OCI-LY7 (cell line): ENCODE measurements around the gene NFIX. TPM values are rescaled to one million over a fixed set of nuclear protein-coding genes. Genes with fewer than 3 reads are reported as not detected.

Experiments
- BruUV-seq: library from RNA; stranded (reverse); fragments of 400-500 nt; replicated peaks from 2 replicates; lab custom pipeline; 2021; lab: Mats Ljungman, UMichigan
- CTCF ChIA-PET: fragments of 300-600 bp; sonication (Branson Sonifier 250); formaldehyde crosslinking; loops from one replicate; lab custom pipeline; 2022; ENCODE audit warnings: antibody characterized with exemption; ENCODE audit not compliant: unreplicated experiment; lab: Charles Lee
- POLR2A ChIA-PET: fragments of 300-600 bp; sonication (Branson Sonifier 250); formaldehyde crosslinking; loops from one replicate; lab custom pipeline; 2022; ENCODE audit warnings: antibody characterized with exemption; lab: Charles Lee
- DNase-seq: peaks from one replicate; pipeline ENCODE4 v3.0.0-alpha.2; 2015; ENCODE audit warnings: low spot score
- H2AFZ ChIP-seq: fragments of 200-600 bp; sonication (generic), shearing (Covaris generic); 2 replicates; pipeline ENCODE4 v1.6.1; 2014; ENCODE audit warnings: mild to moderate bottlenecking, antibody characterized with exemption, low read length, moderate library complexity
- H3K27ac ChIP-seq: fragments of 200-600 bp; sonication (generic); 2 replicates; pipeline ENCODE4 v1.5.1; 2014; ENCODE audit warnings: mixed run types, low read depth, mild to moderate bottlenecking, moderate library complexity, low read length, inconsistent platforms; ENCODE audit not compliant: poor library complexity, severe bottlenecking
- H3K36me3 ChIP-seq: fragments of 200-600 bp; sonication (generic); 2 replicates; pipeline ENCODE4 v1.6.1; 2014; ENCODE audit warnings: mild to moderate bottlenecking, antibody characterized with exemption, low read length, moderate library complexity, mixed read lengths; ENCODE audit not compliant: insufficient read depth
- H3K4me1 ChIP-seq: fragments of 200-600 bp; sonication (generic); 2 replicates; pipeline ENCODE4 v1.5.1; 2014; ENCODE audit warnings: mild to moderate bottlenecking, low read length; ENCODE audit not compliant: insufficient read depth, poor library complexity, severe bottlenecking
- H3K4me2 ChIP-seq: fragments of 200-600 bp; sonication (generic); 2 replicates; pipeline ENCODE4 v1.6.1; 2014; ENCODE audit warnings: mild to moderate bottlenecking, low read length
- H3K4me3 ChIP-seq: fragments of 200-600 bp; sonication (generic); 2 replicates; pipeline ENCODE4 v1.5.1; 2014; ENCODE audit warnings: mild to moderate bottlenecking, low read depth, low read length; ENCODE audit not compliant: poor library complexity, severe bottlenecking
- H3K79me2 ChIP-seq: fragments of 200-600 bp; sonication (generic); 2 replicates; pipeline ENCODE4 v1.6.1; 2016; ENCODE audit warnings: low read depth, mild to moderate bottlenecking, low read length, moderate library complexity, mixed read lengths; ENCODE audit not compliant: insufficient read depth
- H3K9me2 ChIP-seq: fragments of 200-600 bp; sonication (generic); 2 replicates; pipeline ENCODE4 v1.6.1; 2016; ENCODE audit warnings: mild to moderate bottlenecking, low read length, mixed read lengths; ENCODE audit not compliant: insufficient read depth
- H3K9me3 ChIP-seq: fragments of 200-600 bp; sonication (generic); 2 replicates; pipeline ENCODE4 v1.6.1; 2014; ENCODE audit warnings: mild to moderate bottlenecking, mixed run types, low read length, mixed read lengths
- H4K20me1 ChIP-seq: fragments of 200-600 bp; sonication (generic); 2 replicates; pipeline ENCODE4 v1.6.1; 2014; ENCODE audit warnings: mild to moderate bottlenecking, antibody characterized with exemption, low read length, moderate library complexity, mixed read lengths; ENCODE audit not compliant: insufficient read depth
- CTCF ChIP-seq: fragments of 200-600 bp; sonication (generic); conservative IDR thresholded peaks from 2 replicates; pipeline ENCODE4 v1.5.1; 2014; ENCODE audit warnings: mild to moderate bottlenecking, antibody characterized with exemption, low read length, moderate library complexity, mixed read lengths
- EZH2phosphoT487 ChIP-seq: fragments of 200-600 bp; sonication (generic); IDR thresholded peaks from 2 replicates; pipeline ENCODE4 v1.6.1; 2018; ENCODE audit warnings: low read depth, borderline replicate concordance, mild to moderate bottlenecking, mixed run types, antibody characterized with exemption, low read length, moderate library complexity, mixed read lengths
- intact Hi-C: fragments of 100-400 bp; cut with micrococcal nuclease; formaldehyde crosslinking; loops from one replicate; pipeline ENCODE4 v1.10.0; 2022; ENCODE audit not compliant: unreplicated experiment
- total RNA-seq, 2 experiments: library from RNA; depleted of rRNA in 1 of 2; stranded (reverse); fragments of >200 nt in 1 of 2; shearing (Covaris generic) in 1 of 2; gene quantifications; 2 replicates each; pipeline ENCODE4 v1.2.3, GENCODE V29; 2014 to 2022

The NFIX gene
- total RNA-seq, 2 experiments from 2014 or later = 0.16 to 0.72 TPM

GRCh38 chr19:13083627-13084026, 88.4 kb downstream of the NFIX start:
- TF ChIP-seq CTCF (no peak), EZH2phosphoT487 (no peak)
- CTCF ChIA-PET = no interaction called here

GRCh38 chr19:13085666-13086065, 90.4 kb downstream of the NFIX start:
- POLR2A ChIA-PET = interaction anchor here (0.6 kb wide), 1 partner anchor 62 kb away, joined by 7 read pairs; no protein-coding TSS in a partner anchor
- Histone ChIP-seq H4K20me1 (no peaks in the 10 kb centered on the region), H3K9me2 (no peaks in the 10 kb centered on the region), H3K4me2 (no peak overlapping the region), H3K79me2 (no peaks in the 10 kb centered on the region), H3K4me1 (no peaks in the 10 kb centered on the region), H3K9me3 (no peaks in the 10 kb centered on the region), H3K27ac (no peak overlapping the region), H3K4me3 (no peak overlapping the region), H3K36me3 (no peaks in the 10 kb centered on the region), H2AFZ (no peak overlapping the region)
- CTCF ChIA-PET = no interaction called here
- intact Hi-C loops = no loop called here
- no peak for TF ChIP-seq EZH2phosphoT487
- TF ChIP-seq CTCF = no peak
- BruUV-seq = no TSS peak
- DNase-seq = no peak

More at GRCh38 chr19:13083627-13084026, 88.4 kb downstream of the NFIX start:
- POLR2A ChIA-PET = interaction anchor here (1.0 kb wide), 1 partner anchor 21 kb away, joined by 4 read pairs; no protein-coding TSS in a partner anchor
- H3K4me3 ChIP-seq = no peak overlapping the region
- no peaks in the 10 kb centered on the region for H3K36me3 ChIP-seq
- H2AFZ ChIP-seq = no peak overlapping the region
- intact Hi-C loops = no loop called here
- BruUV-seq = no TSS peak
- no peak overlapping the region for H3K27ac ChIP-seq
- no peaks in the 10 kb centered on the region for H3K4me1 ChIP-seq
- H3K9me2 ChIP-seq = no peaks in the 10 kb centered on the region
- H3K9me3 ChIP-seq = no peaks in the 10 kb centered on the region
- no peaks in the 10 kb centered on the region for H4K20me1 ChIP-seq
- H3K4me2 ChIP-seq = no peak overlapping the region
- DNase-seq = no peak
- H3K79me2 ChIP-seq = no peaks in the 10 kb centered on the region

GRCh38 chr19:13086341-13086740, 91.1 kb downstream of the NFIX start:
- H3K4me2 ChIP-seq = no peak overlapping the region
- ChIA-PET CTCF (no interaction called here), POLR2A (no interaction called here)
- intact Hi-C loops = no loop called here
- no peaks in the 10 kb centered on the region for H3K36me3 ChIP-seq
- no peaks in the 10 kb centered on the region for H3K4me1 ChIP-seq
- no peak for DNase-seq
- no peak overlapping the region for H3K27ac ChIP-seq
- H3K9me3 ChIP-seq = no peaks in the 10 kb centered on the region
- no peaks in the 10 kb centered on the region for H3K9me2 ChIP-seq
- no peak overlapping the region for H3K4me3 ChIP-seq
- H4K20me1 ChIP-seq = no peaks in the 10 kb centered on the region
- no TSS peak for BruUV-seq
- no peak overlapping the region for H2AFZ ChIP-seq
- no peaks in the 10 kb centered on the region for H3K79me2 ChIP-seq
- TF ChIP-seq CTCF (no peak), EZH2phosphoT487 (no peak)
